Kidney tubule cell (primary cell): ENCODE measurements around the gene EML6.

Source experiments
- DNase-seq: peaks from one replicate; pipeline ENCODE4 v3.0.0-alpha.2; 2018; ENCODE audit warnings: low spot score

The EML6 gene

DNA sequence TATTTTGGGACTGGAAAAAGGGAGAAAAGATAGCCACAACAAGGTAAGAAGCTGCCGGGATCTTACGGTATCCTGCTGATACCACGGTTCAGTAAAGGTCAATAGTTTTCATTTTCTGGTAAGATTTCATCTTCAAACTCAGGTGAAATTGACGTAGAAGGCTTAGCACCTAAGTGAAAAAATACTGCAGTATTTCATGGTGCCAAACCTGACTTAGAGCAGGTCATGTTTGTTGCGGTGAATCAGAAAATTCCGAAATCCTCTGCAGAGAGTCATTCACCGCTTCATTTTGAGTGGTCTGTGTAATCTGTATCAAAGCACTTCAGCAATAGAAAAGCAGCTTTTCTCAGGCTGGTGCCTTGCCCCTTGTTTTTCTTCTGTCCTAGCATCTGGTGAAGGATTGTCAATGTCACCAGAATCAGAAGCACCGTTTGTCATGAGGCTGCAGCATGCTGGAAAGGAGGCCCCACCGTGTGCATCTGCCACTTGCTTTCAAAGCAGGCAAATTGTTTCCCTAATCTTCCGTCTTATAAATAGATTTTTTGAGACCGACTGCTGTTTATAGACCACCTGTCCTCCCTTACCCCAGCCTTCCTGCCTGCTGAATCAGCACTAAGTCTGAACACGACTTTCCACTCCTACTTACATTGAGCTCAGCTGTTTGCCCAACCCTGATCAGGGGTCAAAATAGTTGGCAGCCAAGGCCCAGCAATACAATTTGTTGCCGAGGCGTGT is 156.3 kb downstream of the EML6 start:
- DNase-seq = no peak

DNA sequence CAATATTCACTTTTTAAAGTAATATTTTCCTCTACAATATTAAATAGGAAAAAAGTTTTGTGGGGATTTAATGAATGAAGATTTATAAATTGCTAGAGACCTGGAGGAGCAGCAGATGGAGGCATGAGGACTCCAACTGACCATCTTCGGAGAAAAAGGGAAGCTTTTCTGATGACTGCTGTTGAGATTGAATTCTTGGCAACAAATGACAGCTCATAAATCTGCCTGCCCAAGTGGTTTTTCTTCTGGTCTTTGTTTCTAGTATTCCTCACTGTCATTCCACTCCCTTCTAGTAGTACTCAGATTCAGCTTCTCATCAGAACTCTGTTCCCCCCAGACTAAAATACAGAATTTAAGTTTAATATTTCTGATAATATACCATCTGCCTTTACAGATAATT is 157.0 kb downstream of the EML6 start:
- DNase-seq = no peak

DNA sequence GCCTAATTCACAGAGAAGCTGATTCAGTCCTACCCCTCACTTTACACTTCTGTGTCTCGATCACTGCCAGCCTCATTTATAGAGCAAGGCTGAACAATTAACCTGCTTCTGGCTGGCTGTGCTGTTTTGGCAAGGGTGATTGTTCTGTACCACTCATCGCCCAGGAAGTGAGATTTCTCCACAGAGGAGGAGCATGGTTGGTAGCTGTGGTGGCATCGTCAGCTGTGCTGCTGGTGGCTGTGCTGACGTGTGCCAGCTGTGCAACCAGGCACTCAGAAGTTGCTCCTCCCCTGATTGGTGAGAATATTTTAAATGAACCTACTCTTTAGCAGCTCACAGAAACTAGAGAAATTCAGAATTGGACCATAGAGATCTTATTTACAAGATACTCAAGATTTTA is 158.3 kb downstream of the EML6 start:
- DNase-seq = no peak

DNA sequence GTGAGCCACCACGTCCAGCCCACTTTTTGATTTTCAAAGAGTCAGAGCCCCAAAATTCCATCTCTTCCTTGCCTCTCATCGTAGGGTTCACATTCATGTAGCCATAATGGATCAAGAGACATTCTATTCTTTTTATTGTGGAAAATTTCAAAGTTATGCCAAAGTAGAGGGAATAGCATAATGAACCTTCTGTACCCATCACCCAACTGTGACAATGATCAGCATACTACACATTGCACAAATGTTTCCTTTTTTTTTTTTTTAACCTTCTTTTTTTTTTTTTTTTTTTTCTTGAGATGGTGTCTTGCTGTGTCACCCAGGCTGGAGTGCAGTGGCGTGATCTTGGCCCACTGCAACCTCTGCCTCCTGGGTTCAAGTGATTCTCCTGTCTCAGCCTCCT is 162.4 kb downstream of the EML6 start:
- DNase-seq = no peak

DNA sequence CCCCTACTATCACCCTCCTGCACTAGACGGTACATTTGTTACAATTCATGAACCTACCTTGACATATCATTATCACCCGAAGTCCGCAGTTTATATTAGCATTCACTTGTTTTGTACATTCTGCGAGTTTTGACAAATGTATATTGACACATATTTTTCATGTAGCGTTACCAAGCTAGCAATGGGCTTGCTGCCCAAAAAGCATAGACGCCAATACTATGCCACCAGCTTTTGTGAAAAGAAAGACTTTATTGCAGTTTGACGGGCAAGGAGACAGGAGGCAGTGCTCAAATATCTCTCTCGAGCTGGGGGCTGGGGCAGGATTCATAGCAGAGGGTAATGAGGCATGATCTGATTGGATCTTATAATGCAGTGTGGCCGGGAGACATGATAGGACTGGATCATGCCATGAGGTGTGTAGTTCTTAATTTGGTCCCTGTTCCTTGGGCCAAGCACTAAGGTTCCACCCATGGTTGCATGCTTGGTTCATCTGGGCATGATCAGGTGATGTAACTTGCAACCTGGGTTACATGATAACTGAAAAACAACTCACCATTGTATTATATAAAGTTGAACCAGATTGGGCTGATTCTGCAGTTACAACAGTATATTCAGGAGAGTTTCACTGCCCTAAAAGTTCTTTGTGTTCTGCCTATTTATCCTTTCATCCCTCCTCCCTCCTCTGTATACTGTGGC is 164.5 kb downstream of the EML6 start:
- no peak for DNase-seq

DNA sequence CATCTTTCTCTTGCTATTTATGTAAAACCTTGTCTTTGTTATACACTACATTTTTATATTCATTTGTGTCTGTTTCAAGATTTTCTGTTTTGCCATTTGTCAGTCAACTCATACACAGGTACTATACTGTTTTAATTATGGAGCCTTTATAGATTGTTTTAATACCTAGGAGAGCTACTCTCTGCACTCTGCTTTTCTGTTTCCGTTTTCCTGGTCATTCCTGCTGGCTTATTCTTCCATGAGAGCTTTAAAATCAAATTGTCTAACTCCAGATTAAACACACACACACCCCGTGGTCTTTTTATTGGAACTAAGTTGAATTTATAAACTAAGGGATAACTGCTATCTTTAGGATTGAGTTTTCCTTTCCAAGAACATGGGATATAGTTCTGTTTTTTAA is 165.6 kb downstream of the EML6 start:
- no peak for DNase-seq

DNA sequence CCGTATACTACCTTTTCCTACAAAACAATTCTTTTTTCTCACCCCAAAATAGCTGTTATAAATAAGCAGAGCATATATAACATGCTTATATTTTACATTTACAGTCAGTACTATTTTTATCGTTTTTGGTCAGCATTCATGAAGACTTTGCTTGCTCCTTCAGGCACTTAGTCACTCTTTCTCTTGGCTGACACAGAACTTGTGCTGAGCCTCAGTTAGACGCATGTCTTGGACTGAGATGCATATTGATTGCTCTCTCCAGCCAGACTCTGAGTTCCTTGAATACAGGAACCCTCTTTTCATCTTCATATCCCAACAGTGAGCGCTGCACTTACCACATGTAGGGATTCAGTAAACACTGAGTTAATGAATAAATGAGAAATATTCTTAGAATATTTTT is 168.4 kb downstream of the EML6 start:
- DNase-seq = no peak

DNA sequence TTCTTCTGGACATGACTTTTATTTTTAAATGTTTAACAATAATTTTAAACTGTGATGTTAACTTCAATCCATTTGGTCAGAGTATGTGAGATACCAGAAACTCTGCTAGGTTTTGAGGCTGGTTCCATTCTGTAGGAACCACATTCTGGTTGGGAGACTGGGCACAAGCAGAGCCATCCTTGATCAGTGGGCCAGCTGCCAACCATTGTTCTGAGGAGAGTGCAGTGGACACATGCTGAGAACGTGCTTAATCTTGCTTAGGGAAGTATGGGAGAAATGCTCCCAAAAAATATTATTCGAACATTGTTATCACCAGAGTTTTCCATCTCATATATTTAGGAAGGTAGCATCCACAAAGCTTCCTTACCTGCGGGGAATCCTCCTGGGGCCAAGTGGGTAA is 171.0 kb downstream of the EML6 start:
- DNase-seq = no peak

DNA sequence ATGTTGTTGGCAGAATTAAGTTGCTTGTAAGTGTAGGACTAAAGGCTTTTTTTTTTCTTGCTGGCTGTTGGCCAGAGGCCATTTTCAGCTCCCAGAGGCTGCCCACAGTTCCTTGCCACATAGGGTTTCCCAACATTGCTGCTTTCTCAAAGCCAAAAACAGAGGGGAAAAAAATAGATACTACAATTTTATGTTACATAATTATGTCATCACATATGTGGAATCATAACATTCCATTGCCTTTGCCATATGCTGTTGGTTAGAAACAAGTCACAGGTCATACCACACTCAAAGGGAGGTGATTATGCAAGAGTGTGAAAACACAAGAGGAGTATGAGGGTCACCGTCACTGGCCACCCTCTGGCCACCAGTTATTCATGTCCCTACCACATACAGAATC is 172.3 kb downstream of the EML6 start:
- DNase-seq = no peak

DNA sequence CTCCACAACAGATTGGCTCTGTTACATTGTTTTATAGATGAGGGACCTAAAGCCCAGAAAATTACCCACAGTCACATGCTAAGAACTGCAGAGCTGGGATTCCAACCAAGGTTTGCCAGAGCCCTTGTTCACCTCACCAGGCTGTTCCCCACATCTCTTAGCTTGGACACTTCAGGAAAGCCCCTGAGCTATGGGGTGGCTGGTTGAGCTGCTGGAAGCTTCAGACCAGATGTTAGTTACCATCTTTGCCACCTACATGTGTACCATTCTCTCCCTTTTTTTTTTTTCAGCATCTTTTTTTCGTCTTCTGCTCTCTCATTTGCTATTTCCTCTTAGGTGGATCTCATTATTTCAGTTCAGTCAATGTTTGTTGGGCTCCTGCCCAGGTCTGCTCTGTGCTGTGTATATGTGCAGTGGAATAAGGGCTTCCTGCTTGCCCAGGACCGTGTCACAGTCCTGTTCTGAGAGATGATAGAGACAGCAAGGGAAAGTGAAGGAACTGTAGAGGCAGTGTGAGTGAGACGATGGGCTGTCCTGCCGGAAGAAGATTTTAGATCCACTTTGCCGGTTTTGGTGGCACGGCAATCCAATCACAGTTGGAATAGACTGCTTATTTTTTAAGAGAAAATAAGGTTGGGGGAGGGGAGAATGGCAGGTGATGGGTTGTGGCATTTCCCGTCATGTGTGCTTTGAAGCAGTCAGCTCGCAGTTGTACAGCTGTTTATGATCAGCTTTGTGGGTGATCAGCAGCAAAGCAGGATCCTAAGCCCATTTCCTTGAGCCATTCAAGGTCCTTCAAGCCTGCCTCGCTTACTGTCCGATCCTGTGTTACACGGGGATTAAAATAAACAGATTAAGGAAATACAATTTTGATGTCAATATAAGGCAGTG is 174.2 kb downstream of the EML6 start:
- no peak for DNase-seq

DNA sequence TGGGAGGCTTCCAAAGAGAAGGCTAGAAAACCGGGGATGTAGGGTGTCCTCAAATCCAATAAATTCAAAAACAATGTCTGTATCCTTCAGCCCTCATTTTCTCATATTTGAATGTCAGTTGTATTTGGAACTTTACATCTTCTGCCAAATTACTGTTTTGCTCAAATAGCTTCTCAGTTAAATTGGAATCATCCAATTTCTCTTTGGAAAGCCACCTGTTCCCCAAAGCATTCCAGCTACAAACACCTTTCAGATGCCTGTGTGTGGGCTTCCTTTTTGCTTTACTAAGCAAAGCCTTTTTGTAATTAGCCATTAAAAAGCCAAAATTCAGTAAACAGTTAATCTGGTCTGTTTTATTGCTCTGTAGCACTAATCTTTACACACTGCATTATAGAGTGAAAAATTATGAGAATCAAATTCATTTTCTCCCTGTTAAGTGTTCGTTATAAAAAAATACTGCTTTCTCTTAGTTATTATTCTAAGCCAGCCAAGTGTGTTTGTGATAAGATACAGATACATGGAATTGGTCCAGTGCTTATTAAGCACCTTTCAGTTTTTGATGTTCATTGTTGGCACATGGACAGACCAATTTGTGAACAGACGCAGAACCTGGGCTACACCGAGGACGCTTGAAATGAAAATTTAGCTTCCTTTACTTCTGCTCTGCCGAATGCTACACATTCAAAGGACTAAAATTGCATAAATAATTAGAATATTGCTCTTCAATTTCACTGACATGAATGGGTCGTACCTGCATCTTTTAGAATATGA is 175.2 kb downstream of the EML6 start:
- DNase-seq = no peak

DNA sequence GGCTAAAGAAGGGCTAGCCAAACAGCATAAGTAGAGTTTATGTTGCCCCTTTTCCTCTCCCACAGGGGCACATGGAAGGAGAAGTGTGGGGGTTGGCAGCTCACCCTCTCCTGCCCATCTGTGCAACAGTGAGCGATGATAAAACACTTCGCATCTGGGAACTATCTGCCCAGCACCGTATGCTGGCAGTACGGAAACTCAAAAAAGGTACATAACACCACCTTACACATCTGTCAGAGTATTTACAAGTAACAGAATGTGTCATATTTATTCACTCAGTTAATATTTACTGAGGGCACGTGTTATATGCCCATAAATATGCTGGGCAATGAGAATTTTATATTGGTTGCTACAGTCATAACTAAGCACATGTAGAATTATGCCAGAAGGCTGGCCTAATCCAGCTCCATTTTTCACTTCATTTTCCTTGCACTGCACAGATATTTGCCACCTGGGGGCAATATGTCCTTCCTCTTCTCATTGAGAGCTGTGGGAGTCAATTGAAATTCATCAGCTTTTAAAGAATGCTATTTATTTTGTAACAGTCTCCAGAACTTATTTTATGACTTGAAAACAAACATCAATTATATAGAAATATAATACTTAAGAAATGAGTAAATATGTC is 176.2 kb downstream of the EML6 start:
- peak; percentile 64 for DNase-seq

DNA sequence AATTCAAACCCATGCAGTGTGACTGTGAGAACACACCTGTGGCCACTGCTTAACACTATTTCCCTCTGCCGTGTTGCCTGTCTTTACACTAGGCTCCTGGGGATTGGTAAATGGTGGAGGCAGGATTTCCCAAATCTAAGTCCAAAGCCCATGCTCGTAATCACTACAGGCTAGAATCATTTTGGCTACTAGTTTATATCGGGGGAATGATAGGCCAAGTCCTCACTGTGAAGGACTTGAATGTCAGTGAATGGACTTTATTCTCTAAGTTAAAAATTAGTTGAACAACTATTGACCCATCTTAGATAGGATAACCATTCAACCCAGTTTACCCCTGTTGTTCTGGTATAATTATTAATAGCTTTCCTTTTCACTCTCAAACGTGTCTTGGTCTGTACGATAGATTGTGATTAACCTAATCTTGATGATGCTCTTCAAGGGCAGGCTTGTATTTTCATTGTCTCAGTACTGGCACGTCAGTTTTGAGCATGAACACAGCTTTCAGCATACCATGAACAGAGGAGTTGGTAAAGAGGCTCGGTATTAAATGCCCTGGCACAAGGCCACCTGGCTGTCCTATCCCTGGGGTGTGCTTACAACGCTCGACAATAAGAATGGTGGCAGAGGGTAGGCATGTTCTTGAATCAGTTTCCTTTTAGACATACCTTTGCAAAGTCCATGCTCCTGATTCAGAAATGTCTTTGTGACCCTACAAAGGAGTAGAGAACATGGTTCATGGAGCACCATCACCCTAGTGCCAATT is 177.9 kb downstream of the EML6 start:
- no peak for DNase-seq

DNA sequence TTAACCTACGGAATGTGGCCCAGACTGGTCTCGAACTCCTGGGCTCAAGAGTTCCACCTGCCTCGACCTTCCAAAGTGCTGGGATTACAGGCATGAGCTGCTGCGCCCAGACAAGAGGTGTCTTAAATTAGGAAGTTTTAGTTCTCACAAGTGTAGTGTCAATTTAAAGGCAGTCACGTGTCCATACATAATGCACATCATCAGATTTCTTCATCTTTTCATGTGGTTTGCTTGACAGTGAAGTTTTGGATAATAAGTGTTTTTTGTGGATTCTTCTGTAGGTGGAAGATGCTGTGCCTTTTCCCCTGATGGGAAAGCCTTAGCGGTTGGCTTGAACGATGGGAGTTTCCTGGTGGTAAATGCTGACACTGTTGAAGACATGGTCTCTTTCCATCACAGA is 179.3 kb downstream of the EML6 start:
- DNase-seq = no peak

DNA sequence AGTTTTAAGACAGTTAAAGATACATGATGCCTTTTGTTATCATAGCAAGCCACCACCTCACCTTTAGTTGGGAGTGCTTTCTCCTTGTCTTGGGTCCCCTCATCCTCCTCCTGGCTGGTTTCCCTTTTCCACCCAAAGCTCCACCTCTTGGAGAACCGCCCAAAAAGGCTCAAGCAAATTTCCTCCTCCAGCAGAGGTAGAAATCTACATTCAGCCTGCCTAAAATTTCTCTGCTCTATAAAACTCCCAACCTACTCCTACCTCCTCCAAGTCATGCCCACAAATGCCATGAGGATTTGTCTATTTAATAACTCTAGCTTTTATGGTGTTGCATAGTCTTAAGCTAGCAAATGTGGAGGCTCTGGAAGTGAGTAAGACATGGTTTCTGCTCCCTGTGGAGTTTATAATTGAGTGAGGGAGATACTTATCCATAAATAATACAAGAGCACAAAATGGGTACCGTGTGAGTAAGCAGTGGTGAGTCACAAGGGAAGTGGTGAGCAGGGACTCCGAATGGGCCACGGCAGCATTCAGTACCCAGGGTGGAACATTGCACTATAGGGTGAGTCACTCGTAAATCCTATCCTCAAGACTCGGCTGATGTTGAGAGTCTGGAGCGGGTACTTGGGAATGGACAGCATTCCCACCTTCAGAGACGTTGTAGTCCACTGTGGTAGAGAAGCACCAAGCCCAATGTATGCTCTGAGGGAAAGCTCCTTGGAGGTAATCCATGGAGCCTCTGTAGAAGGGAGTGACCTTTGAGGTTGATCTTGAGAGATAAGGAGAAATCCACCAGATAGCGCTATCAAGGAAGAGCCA is 180.5 kb downstream of the EML6 start:
- peak; percentile 98 for DNase-seq

DNA sequence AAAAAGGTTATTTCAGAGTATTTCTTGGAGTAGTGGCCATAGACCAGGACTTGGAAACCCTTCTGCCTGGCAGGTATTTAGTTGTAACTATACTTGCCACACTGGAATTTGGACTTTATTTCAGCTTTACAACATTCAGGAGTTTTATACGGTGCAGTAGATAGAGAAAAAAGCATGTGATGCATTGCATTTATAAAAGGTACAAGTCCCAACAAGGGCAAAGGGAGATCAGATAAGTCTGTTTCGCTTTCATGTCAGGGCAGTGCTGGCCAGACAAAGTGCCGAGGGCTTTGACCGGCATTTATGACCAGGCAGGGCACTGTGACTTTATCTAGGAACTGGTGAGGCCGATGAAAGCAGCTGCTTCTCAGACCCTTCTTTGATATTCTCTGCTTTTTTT is 181.4 kb downstream of the EML6 start:
- peak; percentile 22 for DNase-seq

DNA sequence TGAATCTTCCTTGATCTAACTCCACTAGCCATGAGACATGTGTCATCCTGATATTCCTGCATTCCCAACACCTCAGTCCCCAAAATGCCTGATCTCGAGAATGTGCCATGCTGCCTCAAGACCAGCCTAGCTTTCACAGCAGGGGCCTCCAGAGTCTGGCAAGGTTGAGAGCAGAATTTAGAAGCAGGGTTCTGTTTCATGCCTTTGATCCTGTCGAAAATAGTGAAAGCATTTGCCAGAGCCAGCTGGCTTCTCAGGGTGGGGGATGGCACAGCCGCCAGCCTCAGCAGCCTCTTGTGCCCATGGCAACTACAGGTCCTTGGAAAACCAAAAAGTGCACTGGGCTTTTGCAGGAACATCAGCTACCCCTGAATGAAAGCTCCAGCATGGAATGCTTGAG is 183.3 kb downstream of the EML6 start:
- no peak for DNase-seq

DNA sequence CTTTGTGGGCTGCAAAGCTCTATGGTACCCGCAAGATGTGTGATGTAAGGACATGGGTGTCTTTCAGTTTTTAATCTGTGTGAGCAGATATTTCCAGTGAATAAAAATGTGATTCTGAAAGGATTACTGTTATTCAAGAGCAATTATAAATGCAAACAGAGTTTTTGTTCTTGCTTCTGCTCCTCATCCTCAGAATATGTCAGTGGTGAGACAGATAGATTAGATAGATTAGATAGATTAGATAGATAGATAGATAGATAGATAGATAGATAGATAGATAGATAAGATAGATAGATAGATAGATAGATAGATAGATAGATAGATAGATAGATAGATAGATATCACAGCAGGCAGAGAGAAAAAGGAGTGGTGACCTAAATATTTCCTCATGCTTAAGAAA is 184.2 kb downstream of the EML6 start:
- no peak for DNase-seq

DNA sequence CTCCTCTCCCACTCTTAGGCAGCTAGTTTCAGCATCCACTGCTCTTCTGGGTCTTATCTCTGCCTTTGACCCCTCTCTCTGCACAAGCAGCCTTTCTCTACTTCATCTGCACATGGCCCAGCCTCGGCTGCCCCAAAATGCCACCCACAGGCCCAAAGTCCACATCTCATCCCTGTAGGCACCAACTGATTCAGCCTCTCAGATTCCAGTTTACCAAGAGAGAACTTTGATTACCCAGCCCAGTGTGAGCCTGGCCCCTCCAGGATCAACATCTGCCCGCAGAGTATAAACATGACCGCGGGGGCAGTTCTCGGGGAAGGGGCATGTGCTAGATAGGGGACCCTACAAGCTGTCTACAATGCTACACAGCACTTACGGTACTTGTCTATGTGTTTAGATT is 185.1 kb downstream of the EML6 start:
- no peak for DNase-seq

DNA sequence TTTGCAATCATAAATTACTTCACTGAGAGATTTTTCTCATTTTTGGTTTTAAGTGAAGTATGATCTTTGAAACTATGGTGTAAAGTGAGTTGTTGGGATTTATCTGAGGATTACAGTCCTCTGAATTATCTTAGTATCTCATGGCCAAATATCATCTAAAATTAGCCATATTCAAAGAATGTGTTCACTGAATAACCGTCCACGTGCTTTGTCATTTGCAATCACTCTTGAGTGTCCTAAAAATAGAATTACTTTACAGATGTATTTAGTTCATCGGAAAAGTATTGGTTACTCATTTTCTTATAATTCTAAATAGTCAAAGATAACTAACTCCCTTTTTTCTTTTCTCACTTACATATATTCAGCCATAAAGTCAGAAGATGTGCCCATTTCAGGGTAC is 185.5 kb downstream of the EML6 start:
- no peak for DNase-seq
